Tibial nerve (tissue), 3 donors: Measurements from ENCODE around the gene NDRG4.

ENCODE experiments used
- POLR2A ChIP-seq, 2 donors: fragments of 450-650 bp; IDR thresholded peaks; one replicate each; pipeline ENCODE4 v1.6.1; 2017; ENCODE audit warnings: antibody characterized with exemption in 2 of 2, mild to moderate bottlenecking in 2 of 2, moderate library complexity in 2 of 2
- TF ChIP-seq, protein P1 (sequence below), 5 experiments: fragments of 200-600 bp in 3 of 5; fragments of 450-650 bp in 2 of 5; sonication (generic) in 3 of 5; IDR thresholded peaks; one replicate each; pipeline ENCODE4 v1.5.1; 2016 to 2019; ENCODE audit warnings: antibody characterized with exemption in 5 of 5, mild to moderate bottlenecking in 3 of 5, moderate library complexity in 2 of 5

DNA sequence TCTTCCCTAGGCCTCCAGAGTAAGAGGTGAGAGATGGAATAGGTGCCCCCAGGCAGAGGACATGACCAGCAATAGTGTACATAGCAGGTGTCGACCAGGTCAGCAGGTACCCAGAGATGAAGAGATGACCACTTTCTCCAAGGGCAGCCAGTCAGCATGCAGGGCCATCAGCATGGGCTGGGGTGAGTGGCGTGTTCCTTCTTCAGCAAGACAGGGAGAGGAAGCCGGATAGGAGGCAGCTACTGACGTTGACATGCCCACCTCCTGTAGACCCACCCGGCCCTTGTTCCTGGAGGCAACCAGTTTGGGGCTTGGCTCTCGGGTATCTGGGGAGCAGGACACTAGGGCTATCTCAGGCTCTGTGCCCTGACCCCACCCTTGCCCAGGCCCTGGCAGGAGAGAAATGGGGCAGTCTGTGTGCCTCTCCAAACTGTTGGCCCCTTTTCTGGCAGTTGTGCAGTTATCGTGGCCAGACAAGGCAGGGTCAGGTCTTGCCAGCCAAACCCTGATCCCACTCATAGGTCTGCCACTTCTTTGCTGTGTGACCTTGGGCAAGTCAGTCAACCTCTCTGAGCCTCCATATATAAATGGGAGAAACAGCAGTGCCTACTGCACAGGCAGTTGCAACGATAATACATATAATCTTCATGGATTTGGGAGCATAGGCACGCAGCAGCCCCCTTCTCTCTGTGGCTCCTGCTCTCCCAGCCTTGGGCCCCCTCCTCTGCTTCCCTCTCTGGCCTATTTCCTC is 1.4 kb upstream of the NDRG4 start:
- TF ChIP-seq, protein P1, sequence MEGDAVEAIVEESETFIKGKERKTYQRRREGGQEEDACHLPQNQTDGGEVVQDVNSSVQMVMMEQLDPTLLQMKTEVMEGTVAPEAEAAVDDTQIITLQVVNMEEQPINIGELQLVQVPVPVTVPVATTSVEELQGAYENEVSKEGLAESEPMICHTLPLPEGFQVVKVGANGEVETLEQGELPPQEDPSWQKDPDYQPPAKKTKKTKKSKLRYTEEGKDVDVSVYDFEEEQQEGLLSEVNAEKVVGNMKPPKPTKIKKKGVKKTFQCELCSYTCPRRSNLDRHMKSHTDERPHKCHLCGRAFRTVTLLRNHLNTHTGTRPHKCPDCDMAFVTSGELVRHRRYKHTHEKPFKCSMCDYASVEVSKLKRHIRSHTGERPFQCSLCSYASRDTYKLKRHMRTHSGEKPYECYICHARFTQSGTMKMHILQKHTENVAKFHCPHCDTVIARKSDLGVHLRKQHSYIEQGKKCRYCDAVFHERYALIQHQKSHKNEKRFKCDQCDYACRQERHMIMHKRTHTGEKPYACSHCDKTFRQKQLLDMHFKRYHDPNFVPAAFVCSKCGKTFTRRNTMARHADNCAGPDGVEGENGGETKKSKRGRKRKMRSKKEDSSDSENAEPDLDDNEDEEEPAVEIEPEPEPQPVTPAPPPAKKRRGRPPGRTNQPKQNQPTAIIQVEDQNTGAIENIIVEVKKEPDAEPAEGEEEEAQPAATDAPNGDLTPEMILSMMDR (IDR thresholded peaks at IDR 0.05) = no peak
- TF ChIP-seq POLR2A (IDR thresholded peaks at IDR 0.05) = no peak
